Esophagus muscularis mucosa (tissue), 4 donors: ENCODE measurements around the gene TARDBP. TPM values are rescaled to one million over a fixed set of nuclear protein-coding genes. Genes with fewer than 3 reads are reported as not detected.

Experiments
- DNase-seq: peaks from one replicate; pipeline ENCODE4 v3.0.0-alpha.2; 2017; ENCODE audit errors: extremely low spot score
- H3K27ac ChIP-seq, 4 donors: fragments of 200-600 bp; sonication (generic); replicated peaks in 1 of 4; 1 replicate in 3 of 4; 2 replicates in 1 of 4; pipeline ENCODE4 v1.5.1; 2016 to 2019; ENCODE audit warnings: mild to moderate bottlenecking in 1 of 4
- H3K27me3 ChIP-seq, 4 donors: fragments of 200-600 bp; sonication (generic); one replicate each; pipeline versions ENCODE4 v1.5.1 to v1.6.0; 2016 to 2019
- H3K36me3 ChIP-seq, 4 donors: fragments of 200-600 bp; sonication (generic); one replicate each; pipeline ENCODE4 v1.5.1; 2016 to 2019
- H3K4me1 ChIP-seq, 4 donors: fragments of 200-600 bp; sonication (generic); one replicate each; pipeline ENCODE4 v1.5.1; 2016 to 2019
- H3K4me3 ChIP-seq, 4 donors: fragments of 200-600 bp; sonication (generic); 1 replicate in 2 of 4; 2 replicates in 2 of 4; pipeline ENCODE4 v1.5.1; 2016 to 2019; ENCODE audit warnings: mild to moderate bottlenecking in 4 of 4, moderate library complexity in 1 of 4
- H3K9me3 ChIP-seq, 4 donors: fragments of 200-600 bp; sonication (generic); 1 replicate in 3 of 4; 2 replicates in 1 of 4; pipeline ENCODE4 v1.5.1; 2016 to 2019
- EP300 ChIP-seq: sonication (generic); formaldehyde crosslinking; IDR thresholded peaks from one replicate; pipeline ENCODE4 v1.6.1; 2017; ENCODE audit warnings: antibody characterized with exemption
- POLR2A ChIP-seq: fragments of 450-650 bp; IDR thresholded peaks from one replicate; pipeline ENCODE4 v1.6.1; 2017; ENCODE audit warnings: antibody characterized with exemption, moderate library complexity, mild to moderate bottlenecking, low read depth
- POLR2AphosphoS5 ChIP-seq, 2 donors: sonication (generic); formaldehyde crosslinking; IDR thresholded peaks; one replicate each; pipeline ENCODE4 v1.6.1; 2017; ENCODE audit warnings: antibody characterized with exemption in 2 of 2
- WGBS: methylation state at CpG from one replicate; pipeline ENCODE4 v1.1.5; 2018; 5-methylcytosine and 5-hydroxymethylcytosine counted together
- intact Hi-C: fragments of 100-400 bp; cut with DNase I; formaldehyde crosslinking; loops from one replicate; pipeline ENCODE4 v1.15.1; 2023
- total RNA-seq, 4 donors: library from RNA; depleted of rRNA; stranded (reverse); fragments of >200 nt; gene quantifications; one replicate each; pipeline versions ENCODE4 v1.1.0 to v1.2.1, GENCODE V29; 2016
- TF ChIP-seq, protein P1 (sequence below), 3 experiments: fragments of 200-600 bp in 2 of 3; fragments of 450-650 bp in 1 of 3; sonication (generic) in 2 of 3; IDR thresholded peaks; one replicate each; pipeline ENCODE4 v1.5.1; 2017 to 2019; ENCODE audit warnings: antibody characterized with exemption in 3 of 3, mild to moderate bottlenecking in 2 of 3, moderate library complexity in 1 of 3

Gene TARDBP
- total RNA-seq, 4 donors from 2014 or later: 74.9 to 184 (median 137) TPM

DNA sequence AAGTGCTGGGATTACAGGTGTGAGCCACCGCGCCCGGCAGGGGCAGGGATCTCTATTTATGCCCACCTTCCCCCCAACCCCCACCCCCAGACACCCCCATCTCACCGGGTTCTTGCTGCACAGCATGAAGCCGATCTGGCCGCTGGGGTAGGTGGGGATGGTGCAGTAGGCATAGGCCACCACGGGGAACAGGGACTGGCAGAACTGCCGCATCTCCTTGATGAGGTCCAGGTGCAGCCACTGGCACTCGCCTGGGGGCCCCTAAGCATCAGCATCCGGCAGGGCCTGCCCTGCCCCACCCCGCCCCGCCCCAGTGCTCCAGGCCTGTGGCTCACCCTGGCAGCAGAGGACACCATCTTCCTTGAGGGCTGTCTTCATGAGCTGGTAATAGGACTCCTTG is 43.2 kb downstream of the TARDBP start:
- Histone ChIP-seq H3K9me3 (no peaks in the 10 kb centered on the region), H3K36me3 (peaks cover 6 to 45% (median 36%) of the 10 kb centered on the region in 4 donors), H3K27me3 (peaks cover 0 to 18% (median 0%) of the 10 kb centered on the region in 4 donors), H3K27ac (no peak overlapping the region), H3K4me3 (no peak overlapping the region), H3K4me1 (peaks cover 7 to 25% (median 20%) of the 10 kb centered on the region in 4 donors)
- TF ChIP-seq POLR2AphosphoS5 (IDR thresholded peaks at IDR 0.05) (no peak), EP300 (no peak), POLR2A (no peak)
- TF ChIP-seq, protein P1, sequence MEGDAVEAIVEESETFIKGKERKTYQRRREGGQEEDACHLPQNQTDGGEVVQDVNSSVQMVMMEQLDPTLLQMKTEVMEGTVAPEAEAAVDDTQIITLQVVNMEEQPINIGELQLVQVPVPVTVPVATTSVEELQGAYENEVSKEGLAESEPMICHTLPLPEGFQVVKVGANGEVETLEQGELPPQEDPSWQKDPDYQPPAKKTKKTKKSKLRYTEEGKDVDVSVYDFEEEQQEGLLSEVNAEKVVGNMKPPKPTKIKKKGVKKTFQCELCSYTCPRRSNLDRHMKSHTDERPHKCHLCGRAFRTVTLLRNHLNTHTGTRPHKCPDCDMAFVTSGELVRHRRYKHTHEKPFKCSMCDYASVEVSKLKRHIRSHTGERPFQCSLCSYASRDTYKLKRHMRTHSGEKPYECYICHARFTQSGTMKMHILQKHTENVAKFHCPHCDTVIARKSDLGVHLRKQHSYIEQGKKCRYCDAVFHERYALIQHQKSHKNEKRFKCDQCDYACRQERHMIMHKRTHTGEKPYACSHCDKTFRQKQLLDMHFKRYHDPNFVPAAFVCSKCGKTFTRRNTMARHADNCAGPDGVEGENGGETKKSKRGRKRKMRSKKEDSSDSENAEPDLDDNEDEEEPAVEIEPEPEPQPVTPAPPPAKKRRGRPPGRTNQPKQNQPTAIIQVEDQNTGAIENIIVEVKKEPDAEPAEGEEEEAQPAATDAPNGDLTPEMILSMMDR (IDR thresholded peaks at IDR 0.05): no peak
- DNase-seq: no peak
- intact Hi-C loops: no loop called here
- 95% methylated on average over 8 of the region's 12 CpGs for WGBS

DNA sequence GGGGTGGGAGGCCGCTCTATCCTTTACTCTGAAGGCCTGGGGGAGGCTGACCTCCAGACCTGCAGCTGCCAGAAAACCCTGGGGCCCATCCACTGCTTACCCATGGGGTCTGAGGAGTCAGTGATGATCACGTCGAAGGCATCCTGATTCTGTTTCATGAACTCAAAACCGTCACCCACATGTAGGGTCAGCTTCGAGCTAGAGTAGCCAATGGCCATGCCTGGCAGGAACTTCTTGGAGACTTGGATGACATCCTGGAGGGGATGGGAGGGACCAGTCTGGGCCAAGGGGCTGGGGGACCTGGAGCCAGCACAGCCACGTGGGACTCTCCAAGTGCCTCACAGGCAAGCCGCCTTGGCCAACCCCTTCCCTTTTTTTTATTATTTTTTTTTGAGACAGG is 44.0 kb downstream of the TARDBP start:
- Histone ChIP-seq H3K9me3 (no peaks in the 10 kb centered on the region), H3K4me1 (peaks cover 15 to 33% (median 28%) of the 10 kb centered on the region in 4 donors), H3K27me3 (peaks cover 0 to 15% (median 0%) of the 10 kb centered on the region in 4 donors), H3K36me3 (peaks cover 6 to 45% (median 36%) of the 10 kb centered on the region in 4 donors), H3K27ac (no peak overlapping the region), H3K4me3 (no peak overlapping the region)
- no peak for DNase-seq
- WGBS: 86% methylated on average over 6 of the region's 7 CpGs
- intact Hi-C loops: no loop called here
- TF ChIP-seq POLR2AphosphoS5 (IDR thresholded peaks at IDR 0.05) (no peak), EP300 (no peak), POLR2A (no peak)
- TF ChIP-seq, protein P1 (IDR thresholded peaks at IDR 0.05): no peak

DNA sequence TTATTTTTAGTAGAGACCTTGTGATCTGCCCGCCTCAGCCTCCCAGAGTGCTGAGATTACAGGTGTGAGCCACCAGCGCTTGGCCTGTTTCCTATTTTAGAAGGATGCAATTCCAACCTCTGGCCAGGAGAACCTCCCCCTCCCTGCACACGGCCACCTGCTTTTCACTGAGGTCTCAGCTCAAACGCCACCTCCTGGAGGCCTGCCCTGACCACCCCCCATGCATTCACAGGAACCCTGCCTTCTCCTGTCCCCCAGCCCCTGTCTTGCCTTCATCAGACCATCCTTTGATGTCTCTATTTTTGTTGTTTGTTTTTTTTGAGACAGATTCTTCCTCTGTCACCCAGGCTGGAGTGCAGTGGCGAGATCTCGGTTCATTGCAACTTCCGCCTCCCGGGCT is 45.0 kb downstream of the TARDBP start:
- H3K36me3 ChIP-seq: peaks cover 6 to 45% (median 36%) of the 10 kb centered on the region in 4 donors
- H3K4me1 ChIP-seq: peaks cover 18 to 36% (median 33%) of the 10 kb centered on the region in 4 donors
- no peak overlapping the region for H3K4me3 ChIP-seq
- peaks cover 0 to 15% (median 0%) of the 10 kb centered on the region in 4 donors for H3K27me3 ChIP-seq
- no peaks in the 10 kb centered on the region for H3K9me3 ChIP-seq
- intact Hi-C loops: no loop called here
- TF ChIP-seq EP300 (no peak), POLR2A (no peak), POLR2AphosphoS5 (IDR thresholded peaks at IDR 0.05) (no peak)
- TF ChIP-seq, protein P1 (IDR thresholded peaks at IDR 0.05): no peak
- no peak for DNase-seq
- WGBS: 87% methylated on average over 8 of the region's 8 CpGs
- no peak overlapping the region for H3K27ac ChIP-seq

DNA sequence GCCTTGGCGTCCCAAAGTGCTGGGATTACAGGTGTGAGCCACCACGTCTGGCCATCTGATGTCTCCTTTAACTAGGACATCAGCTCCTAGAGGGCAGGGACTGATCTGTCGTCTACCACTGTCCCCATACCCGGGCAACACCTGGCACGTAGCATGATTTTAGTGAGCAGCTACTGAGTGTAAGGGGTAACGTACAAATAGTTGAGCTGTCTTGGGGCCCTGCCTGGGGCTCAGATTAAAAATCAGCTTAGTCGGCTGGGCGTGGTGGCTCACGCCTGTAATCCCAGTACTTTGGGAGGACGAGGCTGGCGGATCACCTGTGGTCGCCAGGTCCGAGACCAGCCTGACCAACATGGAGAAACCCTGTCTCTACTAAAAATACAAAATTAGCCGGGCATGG is 45.6 kb downstream of the TARDBP start:
- Histone ChIP-seq H3K36me3 (peaks cover 6 to 45% (median 36%) of the 10 kb centered on the region in 4 donors), H3K4me3 (no peak overlapping the region), H3K27me3 (peaks cover 0 to 10% (median 0%) of the 10 kb centered on the region in 4 donors), H3K9me3 (no peaks in the 10 kb centered on the region), H3K4me1 (peaks cover 18 to 35% (median 29%) of the 10 kb centered on the region in 4 donors), H3K27ac (no peak overlapping the region)
- DNase-seq: no peak
- TF ChIP-seq, protein P1 (IDR thresholded peaks at IDR 0.05): no peak
- TF ChIP-seq POLR2A (no peak), POLR2AphosphoS5 (IDR thresholded peaks at IDR 0.05) (no peak), EP300 (no peak)
- intact Hi-C loops: no loop called here
- WGBS: 92% methylated on average over 13 of the region's 14 CpGs

DNA sequence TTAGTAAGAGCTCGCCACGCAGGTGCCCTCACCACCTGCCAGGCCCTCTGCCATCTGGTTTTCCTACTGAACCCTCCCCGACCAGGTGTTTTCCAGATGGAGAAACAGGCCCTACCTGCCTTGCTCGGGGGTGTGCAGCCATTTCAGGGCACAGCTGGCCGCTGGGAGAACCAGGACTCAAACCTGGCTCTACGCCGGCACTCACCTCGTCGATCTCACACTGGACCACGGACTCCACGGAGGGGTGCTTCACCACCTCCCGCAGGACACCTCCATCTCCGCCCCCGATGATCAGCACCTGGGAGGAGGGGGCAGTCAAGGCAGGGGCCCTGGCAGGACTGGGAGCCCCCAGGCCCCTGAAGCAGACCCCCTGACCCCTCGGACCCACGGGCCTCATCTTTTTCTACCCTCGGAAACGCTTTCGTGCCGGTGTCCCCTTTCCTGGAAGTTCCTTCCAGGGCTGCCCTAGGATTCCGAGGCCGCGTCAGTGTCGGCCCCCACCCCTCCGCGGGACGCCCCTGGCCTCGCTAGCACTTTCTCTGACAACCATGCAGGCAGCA is 46.2 kb downstream of the TARDBP start:
- 76% methylated on average over 12 of the region's 28 CpGs for WGBS
- H3K27me3 ChIP-seq: peaks cover 0 to 3% (median 0%) of the 10 kb centered on the region in 4 donors
- no peaks in the 10 kb centered on the region for H3K9me3 ChIP-seq
- peak overlapping the region; percentile 66 to 74 (median 69) for H3K27ac ChIP-seq
- no peak for DNase-seq
- no peak for TF ChIP-seq POLR2A
- no peak for TF ChIP-seq POLR2AphosphoS5 (IDR thresholded peaks at IDR 0.05)
- TF ChIP-seq, protein P1 (IDR thresholded peaks at IDR 0.05): no peak
- TF ChIP-seq EP300: no peak
- peak overlapping the region; percentile 96 to 99 (median 98) for H3K4me3 ChIP-seq
- intact Hi-C loops: no loop called here
- H3K4me1 ChIP-seq: peaks cover 18 to 32% (median 27%) of the 10 kb centered on the region in 4 donors
- H3K36me3 ChIP-seq: peaks cover 6 to 51% (median 40%) of the 10 kb centered on the region in 4 donors
